Measurements from ENCODE around the gene PRRT2. TPM values are rescaled to one million over a fixed set of nuclear protein-coding genes. Genes with fewer than 3 reads are reported as not detected.

PRRT2 gene
- total RNA-seq, 2 experiments from 2014 or later: 0.09 to 3.4 TPM

- peaks cover 18% of the 10 kb centered on the region; the same call in 1 of the 2 replicates for H3K36me3 ChIP-seq (ENCODE audit: insufficient read depth, low read length)
- H3K9me2 ChIP-seq (ENCODE audit: insufficient read depth, low read length): no peaks in the 10 kb centered on the region
- no peaks in the 10 kb centered on the region for H3K9me3 ChIP-seq (ENCODE audit: low read length)
- TF ChIP-seq EZH2phosphoT487 (IDR thresholded peaks at IDR 0.05; ENCODE audit: borderline replicate concordance, low read depth, low read length): no peak
- TF ChIP-seq, protein P1, sequence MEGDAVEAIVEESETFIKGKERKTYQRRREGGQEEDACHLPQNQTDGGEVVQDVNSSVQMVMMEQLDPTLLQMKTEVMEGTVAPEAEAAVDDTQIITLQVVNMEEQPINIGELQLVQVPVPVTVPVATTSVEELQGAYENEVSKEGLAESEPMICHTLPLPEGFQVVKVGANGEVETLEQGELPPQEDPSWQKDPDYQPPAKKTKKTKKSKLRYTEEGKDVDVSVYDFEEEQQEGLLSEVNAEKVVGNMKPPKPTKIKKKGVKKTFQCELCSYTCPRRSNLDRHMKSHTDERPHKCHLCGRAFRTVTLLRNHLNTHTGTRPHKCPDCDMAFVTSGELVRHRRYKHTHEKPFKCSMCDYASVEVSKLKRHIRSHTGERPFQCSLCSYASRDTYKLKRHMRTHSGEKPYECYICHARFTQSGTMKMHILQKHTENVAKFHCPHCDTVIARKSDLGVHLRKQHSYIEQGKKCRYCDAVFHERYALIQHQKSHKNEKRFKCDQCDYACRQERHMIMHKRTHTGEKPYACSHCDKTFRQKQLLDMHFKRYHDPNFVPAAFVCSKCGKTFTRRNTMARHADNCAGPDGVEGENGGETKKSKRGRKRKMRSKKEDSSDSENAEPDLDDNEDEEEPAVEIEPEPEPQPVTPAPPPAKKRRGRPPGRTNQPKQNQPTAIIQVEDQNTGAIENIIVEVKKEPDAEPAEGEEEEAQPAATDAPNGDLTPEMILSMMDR (conservative IDR thresholded peaks at IDR 0.05; ENCODE audit: low read length): no peak; the same call in 1 of the 2 replicates
- no peak overlapping the region for H3K27ac ChIP-seq (ENCODE audit: low read depth, low read length, poor library complexity, severe bottlenecking)
- no peak overlapping the region for H3K4me3 ChIP-seq (ENCODE audit: low read depth, low read length, poor library complexity, severe bottlenecking)
- peak overlapping the region; percentile 40 for H3K4me2 ChIP-seq (ENCODE audit: low read length)
- H2AFZ ChIP-seq (ENCODE audit: low read length): peak overlapping the region; percentile 53
- peaks cover 15% of the 10 kb centered on the region for H3K4me1 ChIP-seq (ENCODE audit: insufficient read depth, low read length, poor library complexity, severe bottlenecking)
- BruUV-seq (replicated peaks): no TSS peak
- no peaks in the 10 kb centered on the region for H4K20me1 ChIP-seq (ENCODE audit: insufficient read depth, low read length)
- ChIA-PET POLR2A (no interaction called here), CTCF (ENCODE audit: unreplicated experiment) (no interaction called here)
- H3K79me2 ChIP-seq (ENCODE audit: insufficient read depth, low read depth, low read length): peaks cover 8% of the 10 kb centered on the region; the same call in 1 of the 2 replicates
- intact Hi-C loops (cut with micrococcal nuclease; ENCODE audit: unreplicated experiment): loop anchor here (1.0 to 5.0 kb wide), 3 partner anchors 58 to 159 kb away; partner anchors contain the start of genes C16orf92 and INO80E
- DNase-seq (ENCODE audit: low spot score): no peak
Observed at GRCh38 chr16:29863669-29863984, 51.6 kb downstream of the PRRT2 start.

DNA sequence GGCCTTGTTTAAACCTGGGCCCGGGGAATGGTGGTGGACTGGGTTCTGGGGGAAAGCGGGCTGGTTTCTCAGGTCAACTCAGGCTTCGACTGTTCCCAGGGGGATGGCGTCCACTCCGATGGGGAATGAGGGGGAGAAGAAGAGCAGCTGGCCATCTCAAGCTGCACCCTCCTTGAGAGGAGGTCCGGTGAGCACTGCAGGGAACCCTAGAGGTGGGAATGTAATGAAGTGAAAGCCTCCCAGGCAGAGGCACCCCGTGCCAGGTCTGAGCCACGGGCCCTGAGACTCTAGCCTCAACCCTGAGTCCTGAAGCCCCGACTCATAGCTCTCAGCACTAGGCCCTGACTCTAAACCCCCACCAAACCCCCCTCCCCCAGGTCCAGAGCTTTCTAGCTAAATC lies 52.2 kb downstream of the PRRT2 start:
- Histone ChIP-seq H3K4me3 (ENCODE audit: low read depth, low read length, poor library complexity, severe bottlenecking) (no peak overlapping the region), H3K79me2 (ENCODE audit: insufficient read depth, low read depth, low read length) (peaks cover 8% of the 10 kb centered on the region; the same call in 1 of the 2 replicates), H3K36me3 (ENCODE audit: insufficient read depth, low read length) (peaks cover 12% of the 10 kb centered on the region; the same call in 1 of the 2 replicates), H3K27ac (ENCODE audit: low read depth, low read length, poor library complexity, severe bottlenecking) (no peak overlapping the region), H3K4me2 (ENCODE audit: low read length) (no peak overlapping the region), H3K9me2 (ENCODE audit: insufficient read depth, low read length) (no peaks in the 10 kb centered on the region), H2AFZ (ENCODE audit: low read length) (no peak overlapping the region; the same call in 1 of the 2 replicates), H3K4me1 (ENCODE audit: insufficient read depth, low read length, poor library complexity, severe bottlenecking) (peaks cover 15% of the 10 kb centered on the region), H3K9me3 (ENCODE audit: low read length) (no peaks in the 10 kb centered on the region), H4K20me1 (ENCODE audit: insufficient read depth, low read length) (no peaks in the 10 kb centered on the region)
- ChIA-PET POLR2A (interaction anchor here (0.6 to 0.7 kb wide), 2 partner anchors 16 to 80 kb away, joined by 3 read pairs; no protein-coding TSS in a partner anchor), CTCF (ENCODE audit: unreplicated experiment) (interaction anchor here (1.1 kb wide), 1 partner anchor 180 kb away, joined by 7 read pairs; no protein-coding TSS in a partner anchor)
- DNase-seq (ENCODE audit: low spot score): no peak
- intact Hi-C loops (cut with micrococcal nuclease; ENCODE audit: unreplicated experiment): loop anchor here (5.0 kb wide), 1 partner anchor 158 kb away; the partner anchor contains the start of gene C16orf92
- TF ChIP-seq, protein P1 (conservative IDR thresholded peaks at IDR 0.05; ENCODE audit: low read length): no peak
- TF ChIP-seq EZH2phosphoT487 (IDR thresholded peaks at IDR 0.05; ENCODE audit: borderline replicate concordance, low read depth, low read length): no peak
- no TSS peak for BruUV-seq (replicated peaks)

Small RNAs within 50 kb of the gene (small RNA-seq; reads per million reads assigned to genes)
- gene AC009133.6 (not detected), gene AC120114.4 (not detected)

Other genes with a start within 250 kb of the PRRT2 start
- gene SPN, start 148.9 kb upstream of the PRRT2 start, total RNA-seq (2014; rRNA removed; shearing (Covaris generic)): 43.6 and 59.4 TPM in 2 replicates
- 87.6 and 90.5 TPM in 2 replicates for gene SPN, start 148.9 kb upstream of the PRRT2 start, total RNA-seq (2022)
- gene QPRT, start 133.0 kb upstream of the PRRT2 start, total RNA-seq (2014; rRNA removed; shearing (Covaris generic)): 9.4 and 10.6 TPM in 2 replicates
- gene QPRT, start 133.0 kb upstream of the PRRT2 start, total RNA-seq (2022): 12.6 and 15.8 TPM in 2 replicates
- gene C16orf54, start 66.2 kb upstream of the PRRT2 start, total RNA-seq (2014; rRNA removed; shearing (Covaris generic)): not detected in 2 replicates
- 0.32 and 0.55 TPM in 2 replicates for gene C16orf54, start 66.2 kb upstream of the PRRT2 start, total RNA-seq (2022)
- not detected in 2 replicates for gene ZG16, start 33.9 kb upstream of the PRRT2 start, total RNA-seq (2014; rRNA removed; shearing (Covaris generic))
- not detected in 2 replicates for gene ZG16, start 33.9 kb upstream of the PRRT2 start, total RNA-seq (2022)
- gene KIF22, start 21.4 kb upstream of the PRRT2 start, total RNA-seq (2014; rRNA removed; shearing (Covaris generic)): 315 and 339 TPM in 2 replicates
- gene KIF22, start 21.4 kb upstream of the PRRT2 start, total RNA-seq (2022): 232 and 253 TPM in 2 replicates
- gene MAZ, start 5.7 kb upstream of the PRRT2 start, total RNA-seq (2014; rRNA removed; shearing (Covaris generic)): 384 and 471 TPM in 2 replicates
- gene MAZ, start 5.7 kb upstream of the PRRT2 start, total RNA-seq (2022): 484 and 531 TPM in 2 replicates
- gene PAGR1, start 4.0 kb downstream of the PRRT2 start, total RNA-seq (2014; rRNA removed; shearing (Covaris generic)): 59.4 and 62.7 TPM in 2 replicates
- gene PAGR1, start 4.0 kb downstream of the PRRT2 start, total RNA-seq (2022): 43.4 and 51.7 TPM in 2 replicates
- 4.0 and 6.3 TPM in 2 replicates for gene MVP, start 8.3 kb downstream of the PRRT2 start, total RNA-seq (2014; rRNA removed; shearing (Covaris generic))
- gene MVP, start 8.3 kb downstream of the PRRT2 start, total RNA-seq (2022): 6.8 and 8.1 TPM in 2 replicates
- 39.6 and 52.4 TPM in 2 replicates for gene CDIPT, start 51.0 kb downstream of the PRRT2 start, total RNA-seq (2014; rRNA removed; shearing (Covaris generic))
- 41.4 and 43.5 TPM in 2 replicates for gene CDIPT, start 51.0 kb downstream of the PRRT2 start, total RNA-seq (2022)
- gene SEZ6L2, start 87.4 kb downstream of the PRRT2 start, total RNA-seq (2014; rRNA removed; shearing (Covaris generic)): 0.98 TPM in 1 of 2 replicates, not detected in the other
- gene SEZ6L2, start 87.4 kb downstream of the PRRT2 start, total RNA-seq (2022): 0.83 and 1.0 TPM in 2 replicates
- not detected in 2 replicates for gene ASPHD1, start 88.3 kb downstream of the PRRT2 start, total RNA-seq (2014; rRNA removed; shearing (Covaris generic))
- 0.30 TPM in 1 of 2 replicates, not detected in the other for gene ASPHD1, start 88.3 kb downstream of the PRRT2 start, total RNA-seq (2022)
- 14.4 and 15.9 TPM in 2 replicates for gene KCTD13, start 114.0 kb downstream of the PRRT2 start, total RNA-seq (2014; rRNA removed; shearing (Covaris generic))
- gene KCTD13, start 114.0 kb downstream of the PRRT2 start, total RNA-seq (2022): 48.0 and 49.5 TPM in 2 replicates
- 75.7 and 94.1 TPM in 2 replicates for gene TMEM219, start 149.9 kb downstream of the PRRT2 start, total RNA-seq (2014; rRNA removed; shearing (Covaris generic))
- 82.9 and 88.6 TPM in 2 replicates for gene TMEM219, start 149.9 kb downstream of the PRRT2 start, total RNA-seq (2022)
- gene TAOK2, start 161.7 kb downstream of the PRRT2 start, total RNA-seq (2014; rRNA removed; shearing (Covaris generic)): 31.7 and 33.3 TPM in 2 replicates
- 45.0 and 46.8 TPM in 2 replicates for gene TAOK2, start 161.7 kb downstream of the PRRT2 start, total RNA-seq (2022)
- gene HIRIP3, start 183.4 kb downstream of the PRRT2 start, total RNA-seq (2014; rRNA removed; shearing (Covaris generic)): 54.4 and 60.4 TPM in 2 replicates
- 43.2 and 52.3 TPM in 2 replicates for gene HIRIP3, start 183.4 kb downstream of the PRRT2 start, total RNA-seq (2022)
- 88.0 and 94.7 TPM in 2 replicates for gene INO80E, start 184.0 kb downstream of the PRRT2 start, total RNA-seq (2014; rRNA removed; shearing (Covaris generic))
- gene INO80E, start 184.0 kb downstream of the PRRT2 start, total RNA-seq (2022): 129 and 140 TPM in 2 replicates
- gene DOC2A, start 198.8 kb downstream of the PRRT2 start, total RNA-seq (2014; rRNA removed; shearing (Covaris generic)): not detected in 2 replicates
- 0.31 and 0.91 TPM in 2 replicates for gene DOC2A, start 198.8 kb downstream of the PRRT2 start, total RNA-seq (2022)
- not detected in 2 replicates for gene C16orf92, start 211.0 kb downstream of the PRRT2 start, total RNA-seq (2014; rRNA removed; shearing (Covaris generic))
- gene C16orf92, start 211.0 kb downstream of the PRRT2 start, total RNA-seq (2022): not detected in 2 replicates
- 2.6 and 4.3 TPM in 2 replicates for gene TLCD3B, start 219.1 kb downstream of the PRRT2 start, total RNA-seq (2014; rRNA removed; shearing (Covaris generic))
- 17.6 and 21.3 TPM in 2 replicates for gene TLCD3B, start 219.1 kb downstream of the PRRT2 start, total RNA-seq (2022)

Measured in OCI-LY7 (cell line).